ENCODE results near the gene METTL26. TPM values are rescaled to one million over a fixed set of nuclear protein-coding genes. Genes with fewer than 3 reads are reported as not detected.
A peak's percentile ranks its signal among the peaks of the same experiment; 100 is the strongest.

Gene METTL26
- total and polyA plus RNA-seq, 9 of the 15 experiments (the other 6 are each of a cell fraction or from before 2014, with no cell fraction given), result 7.3 to 262 (median 80.9) TPM

- TF ChIP-seq, protein P1, sequence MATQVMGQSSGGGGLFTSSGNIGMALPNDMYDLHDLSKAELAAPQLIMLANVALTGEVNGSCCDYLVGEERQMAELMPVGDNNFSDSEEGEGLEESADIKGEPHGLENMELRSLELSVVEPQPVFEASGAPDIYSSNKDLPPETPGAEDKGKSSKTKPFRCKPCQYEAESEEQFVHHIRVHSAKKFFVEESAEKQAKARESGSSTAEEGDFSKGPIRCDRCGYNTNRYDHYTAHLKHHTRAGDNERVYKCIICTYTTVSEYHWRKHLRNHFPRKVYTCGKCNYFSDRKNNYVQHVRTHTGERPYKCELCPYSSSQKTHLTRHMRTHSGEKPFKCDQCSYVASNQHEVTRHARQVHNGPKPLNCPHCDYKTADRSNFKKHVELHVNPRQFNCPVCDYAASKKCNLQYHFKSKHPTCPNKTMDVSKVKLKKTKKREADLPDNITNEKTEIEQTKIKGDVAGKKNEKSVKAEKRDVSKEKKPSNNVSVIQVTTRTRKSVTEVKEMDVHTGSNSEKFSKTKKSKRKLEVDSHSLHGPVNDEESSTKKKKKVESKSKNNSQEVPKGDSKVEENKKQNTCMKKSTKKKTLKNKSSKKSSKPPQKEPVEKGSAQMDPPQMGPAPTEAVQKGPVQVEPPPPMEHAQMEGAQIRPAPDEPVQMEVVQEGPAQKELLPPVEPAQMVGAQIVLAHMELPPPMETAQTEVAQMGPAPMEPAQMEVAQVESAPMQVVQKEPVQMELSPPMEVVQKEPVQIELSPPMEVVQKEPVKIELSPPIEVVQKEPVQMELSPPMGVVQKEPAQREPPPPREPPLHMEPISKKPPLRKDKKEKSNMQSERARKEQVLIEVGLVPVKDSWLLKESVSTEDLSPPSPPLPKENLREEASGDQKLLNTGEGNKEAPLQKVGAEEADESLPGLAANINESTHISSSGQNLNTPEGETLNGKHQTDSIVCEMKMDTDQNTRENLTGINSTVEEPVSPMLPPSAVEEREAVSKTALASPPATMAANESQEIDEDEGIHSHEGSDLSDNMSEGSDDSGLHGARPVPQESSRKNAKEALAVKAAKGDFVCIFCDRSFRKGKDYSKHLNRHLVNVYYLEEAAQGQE (IDR thresholded peaks at IDR 0.05; ENCODE audit: borderline replicate concordance), result peak; percentile 19; the same call in 1 of the 2 replicates
- TF ChIP-seq, protein P1 (CRISPR knock-in tag; IDR thresholded peaks at IDR 0.05; ENCODE audit: low read depth), result no peak
- TF ChIP-seq STAT6 (CRISPR knock-in tag; IDR thresholded peaks at IDR 0.05) (0 out of 2 replicates have a peak, but pooled peaks have one; percentile 57), GTF2E2 (tag; IDR thresholded peaks at IDR 0.05) (no peak), POLR2G (IDR thresholded peaks at IDR 0.05; ENCODE audit: low read depth, low read length) (peak; percentile 10; the same call in 1 of the 2 replicates), ZNF253 (CRISPR knock-in tag; conservative IDR thresholded peaks at IDR 0.05) (no peak), CAMTA2 (CRISPR knock-in tag; conservative IDR thresholded peaks at IDR 0.05) (no peak), TEAD2 (tag; IDR thresholded peaks at IDR 0.05) (no peak), MCM7 (IDR thresholded peaks at IDR 0.05) (no peak), ZNF280B (CRISPR knock-in tag; IDR thresholded peaks at IDR 0.05) (no peak), GTF2F1 (IDR thresholded peaks at IDR 0.05; ENCODE audit: low read depth, low read length) (no peak), ZBTB8A (IDR thresholded peaks at IDR 0.05; ENCODE audit: partially characterized antibody) (no peak), MTA3 (IDR thresholded peaks at IDR 0.05; ENCODE audit: borderline replicate concordance) (0 out of 2 replicates have a peak, but pooled peaks have one; percentile 31), HMG20A (CRISPR knock-in tag; conservative IDR thresholded peaks at IDR 0.05) (no peak)
- TF ChIP-seq, protein P2, sequence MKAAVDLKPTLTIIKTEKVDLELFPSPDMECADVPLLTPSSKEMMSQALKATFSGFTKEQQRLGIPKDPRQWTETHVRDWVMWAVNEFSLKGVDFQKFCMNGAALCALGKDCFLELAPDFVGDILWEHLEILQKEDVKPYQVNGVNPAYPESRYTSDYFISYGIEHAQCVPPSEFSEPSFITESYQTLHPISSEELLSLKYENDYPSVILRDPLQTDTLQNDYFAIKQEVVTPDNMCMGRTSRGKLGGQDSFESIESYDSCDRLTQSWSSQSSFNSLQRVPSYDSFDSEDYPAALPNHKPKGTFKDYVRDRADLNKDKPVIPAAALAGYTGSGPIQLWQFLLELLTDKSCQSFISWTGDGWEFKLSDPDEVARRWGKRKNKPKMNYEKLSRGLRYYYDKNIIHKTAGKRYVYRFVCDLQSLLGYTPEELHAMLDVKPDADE (conservative IDR thresholded peaks at IDR 0.05; ENCODE audit: control insufficient read depth, low read depth, low read length), result peak; percentile 42; the same call in 1 of the 2 replicates
Observed at GRCh38 chr16:681746-682427, 45.8 kb upstream of the METTL26 start (continued).
